Activated CD4-positive, alpha-beta memory T cell treated with anti-CD3 and anti-CD28 coated beads, Interleukin-2, amount 10 ng/mL, durations not matched to agents 7 days and 5 days (primary cell): Measurements from ENCODE around the gene HIVEP3. TPM values are rescaled to one million over a fixed set of nuclear protein-coding genes. Genes with fewer than 3 reads are reported as not detected.
A peak's percentile ranks its signal among the peaks of the same experiment; 100 is the strongest.

Experiments
- CTCF ChIA-PET: fragments of 350-600 bp; sonication (Branson Sonifier 250); formaldehyde crosslinking; loops from one replicate; lab custom pipeline; 2021; ENCODE audit warnings: antibody characterized with exemption, inconsistent platforms; lab: Charles Lee
- POLR2A ChIA-PET: fragments of 350-600 bp; sonication (Branson Sonifier 250); formaldehyde crosslinking; loops from one replicate; lab custom pipeline; 2021; ENCODE audit warnings: antibody characterized with exemption; lab: Charles Lee
- DNase-seq: peaks from one replicate; pipeline ENCODE4 v3.0.0-alpha.2; 2020
- H3K27ac Mint-ChIP-seq: one replicate; pipeline ENCODE4 v1.8.0; 2021; ENCODE audit warnings: mild to moderate bottlenecking, mixed read lengths
- H3K27me3 Mint-ChIP-seq: one replicate; pipeline ENCODE4 v1.8.0; 2021; ENCODE audit warnings: mixed read lengths
- H3K36me3 Mint-ChIP-seq: one replicate; pipeline ENCODE4 v1.8.0; 2021; ENCODE audit warnings: low read depth, mixed read lengths
- H3K4me1 Mint-ChIP-seq: one replicate; pipeline ENCODE4 v1.8.0; 2021; ENCODE audit warnings: mixed read lengths
- H3K4me3 Mint-ChIP-seq: one replicate; pipeline ENCODE4 v1.8.0; 2021; ENCODE audit warnings: mild to moderate bottlenecking, mixed read lengths
- H3K9me3 Mint-ChIP-seq: one replicate; pipeline ENCODE4 v1.8.0; 2021; ENCODE audit warnings: mixed read lengths
- total RNA-seq, 2 experiments: library from RNA; stranded (reverse); gene quantifications; one replicate each; pipeline ENCODE4 v1.2.3, GENCODE V29; 2021

HIVEP3 gene
- total RNA-seq, 2 experiments from 2014 or later, result 27.8 to 28.8 TPM

DNA sequence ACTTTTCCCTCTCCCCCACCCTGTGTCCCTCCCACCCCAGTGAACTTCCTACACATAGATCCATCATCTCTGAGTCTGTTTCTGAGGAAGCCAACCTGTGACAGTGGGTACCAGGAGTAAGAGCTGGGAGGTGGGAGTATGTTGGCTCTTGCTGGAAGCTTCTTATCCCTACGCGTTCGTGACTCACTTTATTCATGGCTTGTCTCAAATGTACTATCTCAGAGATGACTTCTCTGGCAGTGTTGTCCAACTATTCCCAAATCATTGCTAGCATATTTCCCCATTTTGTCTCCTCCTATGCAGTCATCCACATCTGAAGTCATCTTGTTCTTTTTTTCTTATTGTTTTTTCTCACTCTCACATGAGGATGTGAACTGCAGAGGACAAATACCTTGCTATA is 88.0 kb downstream of the HIVEP3 start:
- ChIA-PET POLR2A (no interaction called here), CTCF (no interaction called here)
- DNase-seq, result no peak
- no peak overlapping the region for H3K27ac Mint-ChIP-seq
- no peaks in the 10 kb centered on the region for H3K4me1 Mint-ChIP-seq
- H3K36me3 Mint-ChIP-seq, result no peaks in the 10 kb centered on the region
- H3K27me3 Mint-ChIP-seq, result no peaks in the 10 kb centered on the region
- H3K9me3 Mint-ChIP-seq, result no peaks in the 10 kb centered on the region
- no peak overlapping the region for H3K4me3 Mint-ChIP-seq

- peaks cover under 1% of the 10 kb centered on the region for H3K4me1 Mint-ChIP-seq
- POLR2A ChIA-PET, result no interaction called here
- DNase-seq, result no peak
- no peaks in the 10 kb centered on the region for H3K27me3 Mint-ChIP-seq
- no peak overlapping the region for H3K27ac Mint-ChIP-seq
- CTCF ChIA-PET, result no interaction called here
- H3K9me3 Mint-ChIP-seq, result no peaks in the 10 kb centered on the region
- H3K36me3 Mint-ChIP-seq, result no peaks in the 10 kb centered on the region
- no peak overlapping the region for H3K4me3 Mint-ChIP-seq
Observed at GRCh38 chr1:41827991-41828570, 90.6 kb downstream of the HIVEP3 start.

- H3K36me3 Mint-ChIP-seq, result no peaks in the 10 kb centered on the region
- CTCF ChIA-PET, result interaction anchor here (1.1 to 2.2 kb wide), 2 partner anchors 12 to 250 kb away, joined by 3 to 6 read pairs; no protein-coding TSS in a partner anchor
- H3K4me3 Mint-ChIP-seq, result no peak overlapping the region
- H3K9me3 Mint-ChIP-seq, result no peaks in the 10 kb centered on the region
- DNase-seq, result no peak
- H3K27me3 Mint-ChIP-seq, result no peaks in the 10 kb centered on the region
- peaks cover 17% of the 10 kb centered on the region for H3K4me1 Mint-ChIP-seq
- H3K27ac Mint-ChIP-seq, result no peak overlapping the region
- POLR2A ChIA-PET, result no interaction called here
Observed at GRCh38 chr1:41823471-41823870, 95.3 kb downstream of the HIVEP3 start.

GRCh38 chr1:41822866-41823265 is 95.9 kb downstream of the HIVEP3 start:
- no peaks in the 10 kb centered on the region for H3K9me3 Mint-ChIP-seq
- H3K27me3 Mint-ChIP-seq, result no peaks in the 10 kb centered on the region
- no peak for DNase-seq
- H3K4me3 Mint-ChIP-seq, result no peak overlapping the region
- ChIA-PET POLR2A (no interaction called here), CTCF (interaction anchor here (2.2 kb wide), 1 partner anchor 11 kb away, joined by 6 read pairs; no protein-coding TSS in a partner anchor)
- no peaks in the 10 kb centered on the region for H3K36me3 Mint-ChIP-seq
- no peak overlapping the region for H3K27ac Mint-ChIP-seq
- peaks cover 18% of the 10 kb centered on the region for H3K4me1 Mint-ChIP-seq

DNA sequence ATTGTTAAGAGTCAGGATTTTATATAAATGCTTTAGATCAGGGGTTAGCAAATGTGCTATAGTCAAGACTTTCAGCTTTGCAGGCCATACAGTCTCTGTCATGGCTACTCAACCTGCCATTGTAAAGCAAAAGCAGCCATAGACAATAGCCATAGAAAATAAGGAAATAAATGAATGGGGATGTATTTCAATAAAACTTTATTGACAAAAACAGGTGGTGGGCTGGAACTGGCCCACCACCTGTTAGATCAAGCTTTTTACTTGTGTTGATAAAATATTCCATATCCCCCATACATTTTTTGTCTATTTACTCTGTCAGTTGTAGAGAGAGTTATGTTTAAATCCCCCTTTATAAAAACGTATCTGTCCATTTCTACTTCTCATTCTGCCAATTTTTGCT is 98.9 kb downstream of the HIVEP3 start:
- peaks cover 18% of the 10 kb centered on the region for H3K4me1 Mint-ChIP-seq
- no peak overlapping the region for H3K4me3 Mint-ChIP-seq
- H3K36me3 Mint-ChIP-seq, result no peaks in the 10 kb centered on the region
- ChIA-PET CTCF (interaction anchor here (0.7 kb wide), 1 partner anchor 222 kb away, joined by 3 read pairs; no protein-coding TSS in a partner anchor), POLR2A (no interaction called here)
- no peaks in the 10 kb centered on the region for H3K27me3 Mint-ChIP-seq
- no peak overlapping the region for H3K27ac Mint-ChIP-seq
- no peak for DNase-seq
- no peaks in the 10 kb centered on the region for H3K9me3 Mint-ChIP-seq

- CTCF ChIA-PET, result interaction anchor here (0.7 kb wide), 1 partner anchor 223 kb away, joined by 3 read pairs; no protein-coding TSS in a partner anchor
- no peaks in the 10 kb centered on the region for H3K27me3 Mint-ChIP-seq
- peaks cover 18% of the 10 kb centered on the region for H3K4me1 Mint-ChIP-seq
- no peak overlapping the region for H3K4me3 Mint-ChIP-seq
- H3K27ac Mint-ChIP-seq, result no peak overlapping the region
- POLR2A ChIA-PET, result interaction anchor here (1.1 kb wide), 1 partner anchor 16 kb away, joined by 3 read pairs; no protein-coding TSS in a partner anchor
- no peak for DNase-seq
- H3K36me3 Mint-ChIP-seq, result no peaks in the 10 kb centered on the region
- H3K9me3 Mint-ChIP-seq, result no peaks in the 10 kb centered on the region
Observed at GRCh38 chr1:41819069-41819468, 99.7 kb downstream of the HIVEP3 start.

GRCh38 chr1:41816061-41816460 is 102.7 kb downstream of the HIVEP3 start:
- no peaks in the 10 kb centered on the region for H3K9me3 Mint-ChIP-seq
- no peak for DNase-seq
- H3K4me1 Mint-ChIP-seq, result peaks cover 28% of the 10 kb centered on the region
- POLR2A ChIA-PET, result no interaction called here
- H3K27me3 Mint-ChIP-seq, result no peaks in the 10 kb centered on the region
- no peak overlapping the region for H3K4me3 Mint-ChIP-seq
- CTCF ChIA-PET, result no interaction called here
- no peaks in the 10 kb centered on the region for H3K36me3 Mint-ChIP-seq
- no peak overlapping the region for H3K27ac Mint-ChIP-seq

- H3K9me3 Mint-ChIP-seq, result no peaks in the 10 kb centered on the region
- H3K36me3 Mint-ChIP-seq, result no peaks in the 10 kb centered on the region
- no peaks in the 10 kb centered on the region for H3K27me3 Mint-ChIP-seq
- DNase-seq, result no peak
- H3K27ac Mint-ChIP-seq, result no peak overlapping the region
- H3K4me3 Mint-ChIP-seq, result no peak overlapping the region
- CTCF ChIA-PET, result interaction anchor here (1.1 to 1.3 kb wide), 2 partner anchors 298 to 360 kb away, joined by 4 read pairs; no protein-coding TSS in a partner anchor
- POLR2A ChIA-PET, result interaction anchor here (1.5 kb wide), 1 partner anchor 106 kb away, joined by 4 read pairs; no protein-coding TSS in a partner anchor
- H3K4me1 Mint-ChIP-seq, result peaks cover 42% of the 10 kb centered on the region
Observed at GRCh38 chr1:41813755-41814745, 104.7 kb downstream of the HIVEP3 start.

- no peak overlapping the region for H3K27ac Mint-ChIP-seq
- no peaks in the 10 kb centered on the region for H3K36me3 Mint-ChIP-seq
- POLR2A ChIA-PET, result no interaction called here
- peaks cover 39% of the 10 kb centered on the region for H3K4me1 Mint-ChIP-seq
- no peak overlapping the region for H3K4me3 Mint-ChIP-seq
- CTCF ChIA-PET, result interaction anchor here (1.1 to 5.2 kb wide), 5 partner anchors 22 to 360 kb away, joined by 4 to 61 read pairs (median 17); no protein-coding TSS in a partner anchor
- DNase-seq, result no peak
- H3K9me3 Mint-ChIP-seq, result no peaks in the 10 kb centered on the region
- no peaks in the 10 kb centered on the region for H3K27me3 Mint-ChIP-seq
Observed at GRCh38 chr1:41813226-41813625, 105.5 kb downstream of the HIVEP3 start.

DNA sequence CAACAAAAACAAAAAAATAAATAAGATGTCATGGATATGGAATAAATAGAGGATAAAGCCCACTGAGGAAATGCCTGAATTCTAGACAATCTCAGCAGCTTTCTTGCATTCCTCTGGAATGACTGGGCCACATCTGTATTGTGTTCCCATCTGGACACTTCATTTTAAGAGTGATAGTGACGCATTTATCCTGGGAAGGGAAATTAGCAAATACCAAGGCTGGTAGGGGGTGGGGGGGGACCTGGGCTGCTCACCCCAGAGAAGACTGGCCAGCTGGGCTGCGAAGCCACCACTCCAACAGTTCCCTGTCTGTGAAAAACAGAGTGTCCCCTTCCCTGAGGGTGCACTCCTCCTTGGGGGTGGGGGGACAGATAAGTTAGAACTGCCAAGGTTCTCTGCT is 106.3 kb downstream of the HIVEP3 start:
- Mint-ChIP-seq H3K27ac (peak overlapping the region; percentile 18), H3K27me3 (no peaks in the 10 kb centered on the region), H3K4me3 (no peak overlapping the region), H3K9me3 (no peaks in the 10 kb centered on the region), H3K4me1 (peaks cover 46% of the 10 kb centered on the region), H3K36me3 (no peaks in the 10 kb centered on the region)
- no peak for DNase-seq
- CTCF ChIA-PET, result interaction anchor here (0.7 to 5.2 kb wide), 36 partner anchors 8 to 362 kb away, joined by 3 to 61 read pairs (median 4); no protein-coding TSS in a partner anchor
- POLR2A ChIA-PET, result interaction anchor here (0.9 to 2.4 kb wide), 6 partner anchors 10 to 361 kb away, joined by 3 to 11 read pairs (median 3); no protein-coding TSS in a partner anchor

- H3K27ac Mint-ChIP-seq, result peak overlapping the region; percentile 18
- no peaks in the 10 kb centered on the region for H3K9me3 Mint-ChIP-seq
- ChIA-PET POLR2A (interaction anchor here (0.9 to 2.4 kb wide), 7 partner anchors 10 to 362 kb away, joined by 3 to 11 read pairs (median 3); no protein-coding TSS in a partner anchor), CTCF (interaction anchor here (0.7 to 5.2 kb wide), 40 partner anchors 9 to 362 kb away, joined by 3 to 61 read pairs (median 4); no protein-coding TSS in a partner anchor)
- no peaks in the 10 kb centered on the region for H3K36me3 Mint-ChIP-seq
- H3K27me3 Mint-ChIP-seq, result no peaks in the 10 kb centered on the region
- no peak overlapping the region for H3K4me3 Mint-ChIP-seq
- DNase-seq, result peak; percentile 74
- peaks cover 50% of the 10 kb centered on the region for H3K4me1 Mint-ChIP-seq
Observed at GRCh38 chr1:41812051-41812450, 106.7 kb downstream of the HIVEP3 start.

- peak; percentile 81 for DNase-seq
- ChIA-PET CTCF (interaction anchor here (0.7 to 5.2 kb wide), 38 partner anchors 9 to 363 kb away, joined by 3 to 61 read pairs (median 4); no protein-coding TSS in a partner anchor), POLR2A (interaction anchor here (0.5 to 2.4 kb wide), 9 partner anchors 9 to 362 kb away, joined by 3 to 11 read pairs (median 3); no protein-coding TSS in a partner anchor)
- Mint-ChIP-seq H3K4me1 (peaks cover 59% of the 10 kb centered on the region), H3K9me3 (no peaks in the 10 kb centered on the region), H3K27me3 (no peaks in the 10 kb centered on the region), H3K4me3 (no peak overlapping the region), H3K36me3 (no peaks in the 10 kb centered on the region), H3K27ac (peak overlapping the region; percentile 73)
Observed at GRCh38 chr1:41811051-41811795, 107.5 kb downstream of the HIVEP3 start.
